ENCODE results near the gene SEMA3G.
A peak's percentile ranks its signal among the peaks of the same experiment; 100 is the strongest.

SEMA3G gene

DNA sequence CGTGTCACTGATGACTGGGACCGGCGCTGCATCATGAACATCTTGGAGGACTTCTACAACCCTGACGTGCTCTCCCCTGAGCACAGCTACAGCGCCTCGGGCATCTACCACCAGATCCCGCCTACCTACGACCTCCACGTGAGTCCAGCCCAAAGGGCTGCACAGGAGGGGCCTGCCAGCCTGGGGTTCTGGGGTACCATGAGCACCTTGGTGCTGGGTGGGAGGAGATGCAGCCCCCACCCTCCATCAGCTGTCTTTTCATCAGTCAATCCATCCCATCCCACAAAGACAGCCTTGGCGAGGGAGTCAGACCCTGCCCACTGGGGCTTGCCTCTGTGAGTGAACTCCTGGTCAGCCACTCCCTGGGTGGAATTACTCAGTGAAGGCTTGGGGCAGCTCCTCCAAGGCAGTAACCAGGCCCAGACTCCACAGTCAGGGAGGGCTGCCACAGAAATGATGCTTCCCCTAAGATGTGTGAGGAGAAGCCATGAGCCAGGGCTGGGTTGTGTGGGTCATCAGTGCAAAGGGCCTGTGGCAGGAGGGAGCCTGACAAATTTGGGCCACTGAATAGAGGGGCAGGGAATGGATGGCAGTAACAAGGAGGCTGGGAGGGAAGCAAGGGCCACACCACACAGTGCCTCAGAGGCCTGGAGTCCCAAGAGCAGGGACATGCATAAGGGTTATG is 47.9 kb downstream of the SEMA3G start:
- no peak for DNase-seq (ENCODE audit: low read depth in 2 of 3, low spot score in 1 of 3)

GRCh38 chr3:52396011-52396906 is 48.6 kb downstream of the SEMA3G start:
- no peak for DNase-seq (ENCODE audit: low read depth in 2 of 3, low spot score in 1 of 3)

- no peak for DNase-seq (ENCODE audit: low read depth in 2 of 3, low spot score in 1 of 3)
These were observed 49.4 kb downstream of the SEMA3G start for GRCh38 chr3:52395503-52395865.

- DNase-seq (ENCODE audit: low read depth in 2 of 3, low spot score in 1 of 3): no peak
These were observed 50.0 kb downstream of the SEMA3G start for GRCh38 chr3:52394751-52395502.

DNA sequence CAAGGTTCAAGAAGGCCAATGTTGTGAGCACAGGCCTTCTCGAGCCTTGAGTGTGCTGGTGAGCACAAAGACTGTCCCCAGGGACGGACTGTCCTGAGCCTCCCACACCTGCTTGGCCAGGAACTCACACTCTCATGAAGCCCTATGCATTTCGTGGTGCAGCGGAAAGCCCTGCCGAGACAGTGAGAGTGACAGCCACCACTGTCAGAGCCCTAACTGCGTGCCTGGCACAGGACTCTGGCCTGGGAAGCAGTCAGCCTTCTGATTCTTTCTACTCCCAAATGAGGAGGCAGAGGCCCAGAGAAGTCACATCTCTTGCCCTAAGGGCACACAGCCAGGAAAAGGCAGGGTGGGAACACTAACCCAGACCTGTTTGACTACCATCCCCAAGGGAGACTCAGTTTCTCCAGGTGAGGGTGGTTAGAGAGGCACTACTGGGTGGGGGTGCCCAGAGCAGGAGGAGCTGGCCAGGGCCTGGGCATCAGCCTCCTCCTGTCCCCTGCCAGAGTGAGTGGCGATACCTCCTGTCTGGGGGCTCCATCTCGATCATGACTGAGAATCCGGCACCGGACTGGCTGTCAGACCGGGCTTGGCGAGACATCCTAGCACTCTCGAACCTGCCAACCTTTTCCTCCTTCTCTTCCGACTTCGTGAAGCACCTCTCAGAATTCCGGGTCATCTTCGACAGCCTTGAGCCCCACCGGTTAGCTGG is 50.8 kb downstream of the SEMA3G start:
- no peak for DNase-seq (ENCODE audit: low read depth in 2 of 3, low spot score in 1 of 3)

GRCh38 chr3:52393131-52393807 is 51.6 kb downstream of the SEMA3G start:
- DNase-seq (ENCODE audit: low read depth in 2 of 3, low spot score in 1 of 3): no peak

DNA sequence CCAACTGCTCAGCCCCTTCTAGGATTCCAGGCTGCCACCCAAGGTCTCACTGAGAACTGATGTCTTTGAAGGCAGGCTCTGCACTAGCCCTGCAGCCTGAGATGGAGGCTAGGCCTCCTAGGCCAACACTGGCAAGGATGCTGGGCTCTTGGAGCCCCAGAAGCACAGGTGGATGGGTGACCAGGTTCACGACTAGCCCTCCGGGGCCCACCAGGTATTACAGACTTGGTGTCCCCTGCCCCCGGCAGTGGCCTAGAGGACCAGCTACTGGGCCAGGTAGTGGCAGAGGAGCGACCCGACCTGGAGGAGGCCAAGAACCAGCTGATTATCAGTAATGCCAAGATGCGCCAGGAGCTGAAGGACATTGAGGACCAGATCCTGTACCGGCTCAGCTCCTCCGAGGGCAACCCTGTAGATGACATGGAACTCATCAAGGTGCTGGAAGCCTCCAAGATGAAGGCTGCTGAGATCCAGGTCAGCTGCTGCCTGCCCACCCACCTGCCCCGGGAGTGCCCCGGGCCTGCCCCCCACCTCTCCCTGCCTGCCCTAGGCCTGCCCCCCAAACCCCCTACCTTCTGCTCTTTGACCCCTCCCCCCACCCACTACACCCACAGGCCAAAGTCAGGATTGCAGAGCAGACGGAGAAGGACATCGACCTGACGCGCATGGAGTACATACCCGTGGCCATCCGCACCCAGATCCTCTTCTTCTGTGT is 52.5 kb downstream of the SEMA3G start:
- no peak for DNase-seq (ENCODE audit: low read depth in 2 of 3, low spot score in 1 of 3)

GRCh38 chr3:52391096-52391495 is 53.8 kb downstream of the SEMA3G start:
- DNase-seq (ENCODE audit: low read depth in 2 of 3, low spot score in 1 of 3): no peak

DNA sequence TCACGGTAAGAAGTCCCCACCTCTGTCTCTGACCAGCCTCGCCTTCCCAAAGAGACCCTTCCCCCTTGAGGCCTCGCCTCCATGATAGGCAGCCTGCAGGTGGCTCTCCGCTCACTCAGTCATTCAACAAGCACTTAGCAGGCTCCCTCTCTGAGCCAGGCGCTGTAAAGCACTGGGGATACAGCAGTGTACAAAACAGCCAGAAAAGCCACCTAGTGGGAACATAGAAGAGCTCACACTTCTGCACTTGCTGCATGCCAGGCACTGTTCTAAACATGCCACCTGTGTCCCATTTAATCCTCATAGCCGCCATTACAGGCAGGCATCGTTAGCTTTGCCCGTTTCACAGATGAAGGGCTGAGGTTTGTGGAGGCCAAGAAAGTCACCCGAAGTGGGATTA is 56.0 kb downstream of the SEMA3G start:
- no peak for DNase-seq (ENCODE audit: low read depth in 2 of 3, low spot score in 1 of 3)

- DNase-seq (ENCODE audit: low read depth in 2 of 3, low spot score in 1 of 3): no peak
These were observed 56.5 kb downstream of the SEMA3G start for GRCh38 chr3:52388348-52388821.

DNA sequence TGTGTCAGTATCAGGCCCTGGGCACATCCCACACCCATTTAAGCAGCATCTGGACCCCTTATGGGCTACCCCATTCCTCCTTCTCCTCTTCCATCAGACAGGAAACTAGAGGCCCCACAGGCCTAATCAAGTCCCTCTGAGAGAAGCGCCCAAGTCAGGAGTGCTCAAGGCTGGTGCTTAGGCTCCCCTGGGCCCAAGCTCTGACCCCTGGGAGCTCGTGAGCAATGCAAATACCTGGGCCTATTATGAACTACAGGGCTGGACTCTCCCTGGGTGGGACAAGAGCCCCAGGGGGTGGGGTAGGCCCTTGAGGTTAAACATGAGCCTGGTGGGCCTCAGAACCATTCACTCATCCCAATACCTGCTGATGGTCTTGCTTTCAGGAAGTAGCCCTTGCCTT is 57.4 kb downstream of the SEMA3G start:
- no peak for DNase-seq (ENCODE audit: low read depth in 2 of 3, low spot score in 1 of 3)

- peak in 1 of 3 donors; percentile 15 for DNase-seq (ENCODE audit: low read depth in 2 of 3, low spot score in 1 of 3)
These were observed 59.7 kb downstream of the SEMA3G start for GRCh38 chr3:52385157-52385556.

DNA sequence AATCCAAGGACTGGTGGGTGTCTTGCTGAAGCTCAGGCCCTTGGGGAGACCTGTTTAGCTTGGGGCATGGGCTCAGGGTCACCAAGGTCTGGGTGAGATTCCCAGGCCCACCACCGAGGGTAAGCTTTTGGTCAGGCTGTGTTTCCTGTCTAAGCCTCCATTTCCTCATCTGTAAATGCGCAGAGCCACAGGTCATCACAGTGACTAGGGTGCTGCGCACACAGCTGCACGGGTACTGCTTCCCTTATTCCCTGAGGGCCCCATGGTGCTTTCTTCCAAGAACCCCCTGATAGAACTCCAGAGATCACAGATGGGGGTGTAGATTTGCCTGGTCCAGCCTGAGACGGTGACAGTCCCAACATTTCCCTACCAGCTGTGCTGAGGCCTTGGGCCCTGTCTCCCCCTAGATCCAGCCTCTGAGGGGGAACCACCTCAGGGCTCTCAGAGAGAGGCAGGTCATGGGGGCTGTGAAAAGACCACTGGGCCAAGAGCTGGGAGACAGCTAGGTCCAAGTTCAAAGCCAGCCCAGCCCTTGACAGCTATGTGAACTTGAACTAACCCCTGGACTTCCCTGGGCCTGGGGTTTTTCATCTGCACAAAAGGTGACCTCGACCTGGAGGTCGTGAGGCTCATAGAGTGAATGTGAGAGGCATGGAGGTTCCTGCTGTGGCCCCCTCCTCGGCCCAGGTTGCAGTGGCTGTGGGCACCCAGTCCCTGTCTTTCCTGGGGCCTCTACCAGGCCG is 60.7 kb downstream of the SEMA3G start:
- DNase-seq (ENCODE audit: low read depth in 2 of 3, low spot score in 1 of 3): no peak

GRCh38 chr3:52383446-52383845 is 61.5 kb downstream of the SEMA3G start:
- DNase-seq (ENCODE audit: low read depth in 2 of 3, low spot score in 1 of 3): no peak
